Activated B cell treated with CpG ODN at 0.5 μM for 24 hours (primary cell): ENCODE data around the gene PKP1. TPM values are rescaled to one million over a fixed set of nuclear protein-coding genes. Genes with fewer than 3 reads are reported as not detected.

Experiments
- ATAC-seq: fragments of 200-7000 bp; cut with Tn5 transposase; one replicate; pipeline ENCODE4 v1.10.0; 2021; ENCODE audit warnings: low read depth, mild to moderate bottlenecking, moderate library complexity
- CTCF ChIA-PET: fragments of 350-600 bp; sonication (Branson Sonifier 250); formaldehyde crosslinking; loops from one replicate; lab custom pipeline; 2021; ENCODE audit warnings: antibody characterized with exemption; lab: Charles Lee
- POLR2A ChIA-PET: fragments of 350-600 bp; sonication (Branson Sonifier 250); formaldehyde crosslinking; loops from one replicate; lab custom pipeline; 2021; ENCODE audit warnings: antibody characterized with exemption; lab: Charles Lee
- DNase-seq: peaks from one replicate; pipeline ENCODE4 v3.0.0; 2022
- H3K27ac Mint-ChIP-seq: one replicate; pipeline ENCODE4 v1.8.0; 2020; ENCODE audit warnings: mixed read lengths
- H3K27me3 Mint-ChIP-seq: one replicate; pipeline ENCODE4 v1.8.0; 2021; ENCODE audit warnings: mixed read lengths
- H3K36me3 Mint-ChIP-seq: one replicate; pipeline ENCODE4 v1.8.0; 2021; ENCODE audit warnings: low read depth, mixed read lengths
- H3K4me1 Mint-ChIP-seq: one replicate; pipeline ENCODE4 v1.8.0; 2021; ENCODE audit warnings: mixed read lengths
- H3K4me3 Mint-ChIP-seq: one replicate; pipeline ENCODE4 v1.8.0; 2020; ENCODE audit warnings: mild to moderate bottlenecking, mixed read lengths
- H3K9me3 Mint-ChIP-seq: one replicate; pipeline ENCODE4 v1.8.0; 2020; ENCODE audit warnings: mixed read lengths
- CTCF ChIP-seq: fragments of 200-600 bp; IDR thresholded peaks from one replicate; pipeline ENCODE4 v1.8.0; 2022; ENCODE audit warnings: antibody characterized with exemption, mild to moderate bottlenecking
- intact Hi-C: fragments of 100-400 bp; cut with micrococcal nuclease; formaldehyde crosslinking; loops from one replicate; pipeline ENCODE4 v1.15.1; 2024
- total RNA-seq: library from RNA; stranded (reverse); gene quantifications from 2 replicates; pipeline ENCODE4 v1.2.3, GENCODE V29; 2022

The PKP1 gene
- total RNA-seq, 1 donor from 2014 or later = not detected

DNA sequence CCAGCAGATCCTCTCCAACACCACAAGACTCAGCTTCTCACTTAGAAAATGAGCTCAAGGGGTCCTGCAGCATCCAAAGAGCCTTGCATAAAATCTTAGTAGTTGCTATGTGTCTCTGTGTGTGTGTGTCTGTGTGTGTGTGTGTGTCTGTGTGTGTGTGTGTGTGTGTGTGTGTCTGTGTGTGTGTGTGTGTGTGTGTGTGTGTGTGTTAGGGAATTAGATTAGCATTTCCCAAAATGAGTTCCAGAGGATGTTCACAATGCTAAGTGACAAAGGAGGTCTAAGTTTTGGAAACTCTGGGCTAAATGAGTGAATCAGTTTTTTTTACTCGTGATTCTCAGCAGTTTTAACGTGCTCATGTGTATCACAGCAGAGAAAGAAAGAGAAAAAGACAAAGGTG lies 63.7 kb downstream of the PKP1 start:
- TF ChIP-seq CTCF = no peak
- Mint-ChIP-seq H3K4me3 (no peak overlapping the region), H3K9me3 (no peaks in the 10 kb centered on the region), H3K36me3 (no peaks in the 10 kb centered on the region), H3K27ac (no peak overlapping the region), H3K4me1 (no peaks in the 10 kb centered on the region), H3K27me3 (peaks cover 25% of the 10 kb centered on the region)
- POLR2A ChIA-PET = no interaction called here
- DNase-seq = no peak
- CTCF ChIA-PET = no interaction called here
- ATAC-seq = no peak
- intact Hi-C loops = no loop called here

- CTCF ChIA-PET = interaction anchor here (1.2 kb wide), 1 partner anchor 15 kb away, joined by 3 read pairs; no protein-coding TSS in a partner anchor
- no peak for TF ChIP-seq CTCF
- POLR2A ChIA-PET = no interaction called here
- intact Hi-C loops = no loop called here
- no peak overlapping the region for H3K4me3 Mint-ChIP-seq
- no peak for DNase-seq
- ATAC-seq = no peak
- peaks cover 25% of the 10 kb centered on the region for H3K27me3 Mint-ChIP-seq
- no peaks in the 10 kb centered on the region for H3K4me1 Mint-ChIP-seq
- no peak overlapping the region for H3K27ac Mint-ChIP-seq
- H3K9me3 Mint-ChIP-seq = no peaks in the 10 kb centered on the region
- no peaks in the 10 kb centered on the region for H3K36me3 Mint-ChIP-seq
Measured at GRCh38 chr1:201347498-201348210, 64.3 kb downstream of the PKP1 start.

DNA sequence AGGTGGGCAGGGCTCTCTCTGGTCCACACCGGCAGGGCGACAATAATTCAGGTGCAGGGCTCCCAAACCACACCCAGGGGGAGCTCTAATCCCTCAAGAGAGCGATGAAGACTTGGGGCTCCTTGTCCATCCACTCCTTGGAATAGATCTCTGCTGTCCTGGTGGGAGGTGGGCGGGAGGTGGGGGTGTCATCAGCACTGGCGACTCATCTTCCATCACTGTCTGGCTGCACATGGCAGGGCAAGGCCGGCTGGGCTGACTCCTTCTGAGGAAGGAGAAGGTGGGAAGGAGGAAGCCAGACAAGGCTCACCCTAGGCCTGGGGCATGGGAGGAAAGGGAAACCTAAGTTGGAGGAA lies 64.9 kb downstream of the PKP1 start:
- no peaks in the 10 kb centered on the region for H3K4me1 Mint-ChIP-seq

GRCh38 chr1:201349092-201349491 lies 65.8 kb downstream of the PKP1 start:
- DNase-seq (no peak), ATAC-seq (no peak)
- no peak for TF ChIP-seq CTCF
- intact Hi-C loops = no loop called here
- H3K36me3 Mint-ChIP-seq = no peaks in the 10 kb centered on the region
- CTCF ChIA-PET = no interaction called here
- H3K4me1 Mint-ChIP-seq = no peaks in the 10 kb centered on the region
- H3K4me3 Mint-ChIP-seq = no peak overlapping the region
- no peaks in the 10 kb centered on the region for H3K9me3 Mint-ChIP-seq
- POLR2A ChIA-PET = no interaction called here
- peaks cover 28% of the 10 kb centered on the region for H3K27me3 Mint-ChIP-seq
- H3K27ac Mint-ChIP-seq = no peak overlapping the region

More for the DNA sequence above, 64.9 kb downstream of the PKP1 start:
- DNase-seq (no peak), ATAC-seq (no peak)
- TF ChIP-seq CTCF = no peak
- Mint-ChIP-seq H3K9me3 (no peaks in the 10 kb centered on the region), H3K4me3 (no peak overlapping the region), H3K27me3 (peaks cover 25% of the 10 kb centered on the region), H3K27ac (no peak overlapping the region), H3K36me3 (no peaks in the 10 kb centered on the region)
- POLR2A ChIA-PET = no interaction called here
- intact Hi-C loops = no loop called here
- CTCF ChIA-PET = interaction anchor here (1.2 kb wide), 1 partner anchor 15 kb away, joined by 3 read pairs; no protein-coding TSS in a partner anchor

DNA sequence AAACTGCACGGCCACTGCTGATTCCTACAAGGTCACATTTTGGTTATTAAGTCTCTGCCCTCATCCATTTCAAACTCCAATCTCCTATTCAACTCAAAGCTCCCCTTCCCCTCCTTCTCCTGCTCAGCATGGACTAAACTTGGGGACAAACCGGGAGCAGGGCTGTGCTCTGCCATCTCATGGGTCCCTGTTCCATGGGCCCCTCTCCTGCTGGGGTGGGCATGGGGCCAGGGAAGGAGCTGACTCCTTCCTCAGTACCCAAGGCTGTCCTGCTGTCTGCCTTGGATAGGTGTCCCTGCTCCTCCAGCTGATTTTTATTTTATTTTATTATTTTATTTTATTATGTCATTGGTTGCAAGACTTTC lies 67.0 kb downstream of the PKP1 start:
- Mint-ChIP-seq H3K27me3 (peaks cover 24% of the 10 kb centered on the region), H3K4me3 (no peak overlapping the region), H3K36me3 (no peaks in the 10 kb centered on the region), H3K4me1 (no peaks in the 10 kb centered on the region), H3K9me3 (no peaks in the 10 kb centered on the region), H3K27ac (no peak overlapping the region)
- DNase-seq (no peak), ATAC-seq (no peak)
- ChIA-PET CTCF (no interaction called here), POLR2A (no interaction called here)
- TF ChIP-seq CTCF = no peak
- intact Hi-C loops = no loop called here
